Thoracic aorta (tissue), 2 donors: ENCODE data around the gene TBC1D1. TPM values are rescaled to one million over a fixed set of nuclear protein-coding genes. Genes with fewer than 3 reads are reported as not detected.

Experiments
- ATAC-seq: fragments of 150-250 bp; one replicate; pipeline ENCODE4 v1.8.0; 2017; ENCODE audit warnings: low read depth; ENCODE audit not compliant: insufficient number of reproducible peaks, low FRiP score
- DNase-seq: peaks from one replicate; pipeline ENCODE4 v3.0.0-alpha.2; 2020; ENCODE audit warnings: low spot score
- H3K27ac ChIP-seq, 2 donors: fragments of 200-600 bp; sonication (generic); 1 replicate in 1 of 2; 2 replicates in 1 of 2; pipeline ENCODE4 v1.5.1; 2016; ENCODE audit warnings: mild to moderate bottlenecking in 2 of 2, moderate library complexity in 2 of 2
- H3K27me3 ChIP-seq: fragments of 200-600 bp; sonication (generic); replicated peaks from 2 replicates; pipeline ENCODE4 v1.6.0; 2016; ENCODE audit warnings: mild to moderate bottlenecking; ENCODE audit not compliant: insufficient read depth
- H3K36me3 ChIP-seq: fragments of 200-600 bp; sonication (generic); one replicate; pipeline ENCODE4 v1.5.1; 2016
- H3K4me1 ChIP-seq, 2 donors: fragments of 200-600 bp; sonication (generic); 1 replicate in 1 of 2; 2 replicates in 1 of 2; pipeline versions ENCODE4 v1.5.1 to v1.6.0; 2016; ENCODE audit warnings: low read depth in 2 of 2, mild to moderate bottlenecking in 1 of 2; ENCODE audit not compliant: control insufficient read depth in 1 of 2
- H3K4me3 ChIP-seq: fragments of 200-600 bp; sonication (generic); 2 replicates; pipeline ENCODE4 v1.5.1; 2016; ENCODE audit warnings: mild to moderate bottlenecking
- H3K9me3 ChIP-seq: fragments of 200-600 bp; sonication (generic); 2 replicates; pipeline ENCODE4 v1.5.1; 2016
- total RNA-seq, 2 donors: library from RNA; depleted of rRNA; stranded (reverse); fragments of >200 nt; gene quantifications; one replicate each; pipeline versions ENCODE4 v1.1.0 to v1.2.3, GENCODE V29; 2016
- TF ChIP-seq, protein P1 (sequence below): fragments of 200-600 bp; sonication (generic); IDR thresholded peaks from one replicate; pipeline ENCODE4 v1.5.1; 2019; ENCODE audit warnings: antibody characterized with exemption

TBC1D1 gene
- total RNA-seq, 2 donors from 2014 or later, result 152 to 206 TPM

GRCh38 chr4:38109370-38109769, 218.5 kb downstream of the TBC1D1 start:
- Histone ChIP-seq H3K36me3 (peaks cover 17% of the 10 kb centered on the region), H3K27ac (no peak overlapping the region)
- TF ChIP-seq, protein P1, sequence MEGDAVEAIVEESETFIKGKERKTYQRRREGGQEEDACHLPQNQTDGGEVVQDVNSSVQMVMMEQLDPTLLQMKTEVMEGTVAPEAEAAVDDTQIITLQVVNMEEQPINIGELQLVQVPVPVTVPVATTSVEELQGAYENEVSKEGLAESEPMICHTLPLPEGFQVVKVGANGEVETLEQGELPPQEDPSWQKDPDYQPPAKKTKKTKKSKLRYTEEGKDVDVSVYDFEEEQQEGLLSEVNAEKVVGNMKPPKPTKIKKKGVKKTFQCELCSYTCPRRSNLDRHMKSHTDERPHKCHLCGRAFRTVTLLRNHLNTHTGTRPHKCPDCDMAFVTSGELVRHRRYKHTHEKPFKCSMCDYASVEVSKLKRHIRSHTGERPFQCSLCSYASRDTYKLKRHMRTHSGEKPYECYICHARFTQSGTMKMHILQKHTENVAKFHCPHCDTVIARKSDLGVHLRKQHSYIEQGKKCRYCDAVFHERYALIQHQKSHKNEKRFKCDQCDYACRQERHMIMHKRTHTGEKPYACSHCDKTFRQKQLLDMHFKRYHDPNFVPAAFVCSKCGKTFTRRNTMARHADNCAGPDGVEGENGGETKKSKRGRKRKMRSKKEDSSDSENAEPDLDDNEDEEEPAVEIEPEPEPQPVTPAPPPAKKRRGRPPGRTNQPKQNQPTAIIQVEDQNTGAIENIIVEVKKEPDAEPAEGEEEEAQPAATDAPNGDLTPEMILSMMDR, result no peak

DNA sequence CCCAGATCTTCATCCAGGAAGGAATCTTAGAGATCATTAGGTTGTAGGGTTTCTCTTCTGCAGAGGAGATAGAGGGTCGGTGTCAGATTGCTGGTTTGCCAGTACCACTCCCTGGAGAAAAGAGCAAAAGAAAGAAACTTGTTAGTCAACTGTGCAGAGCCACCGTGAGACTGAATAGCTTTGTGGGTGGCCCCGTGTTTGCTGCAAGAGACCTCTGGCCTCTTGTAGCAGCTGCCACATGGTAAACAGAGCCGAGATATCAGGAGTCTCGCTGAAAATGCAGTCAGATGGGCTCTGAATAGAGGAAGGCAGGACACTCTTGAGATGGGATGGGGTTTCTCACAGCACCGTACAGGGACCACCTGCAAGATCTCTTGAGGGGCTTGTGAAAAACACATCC, 219.0 kb downstream of the TBC1D1 start:
- H3K9me3 ChIP-seq, result no peaks in the 10 kb centered on the region
- no peak for DNase-seq
- H3K27me3 ChIP-seq, result no peaks in the 10 kb centered on the region
- H3K27ac ChIP-seq, result no peak overlapping the region
- H3K4me3 ChIP-seq, result no peak overlapping the region
- peaks cover 17% of the 10 kb centered on the region for H3K36me3 ChIP-seq
- H3K4me1 ChIP-seq, result peaks cover 8 to 21% of the 10 kb centered on the region in 2 donors
- no peak for ATAC-seq
- TF ChIP-seq, protein P1, result no peak

More at GRCh38 chr4:38109370-38109769, 218.5 kb downstream of the TBC1D1 start:
- no peaks in the 10 kb centered on the region for H3K9me3 ChIP-seq
- no peak overlapping the region for H3K4me3 ChIP-seq
- H3K27me3 ChIP-seq, result no peaks in the 10 kb centered on the region
- H3K4me1 ChIP-seq, result peaks cover 8 to 17% of the 10 kb centered on the region in 2 donors
- DNase-seq (no peak), ATAC-seq (no peak)

- ATAC-seq (no peak), DNase-seq (no peak)
- Histone ChIP-seq H3K36me3 (peaks cover 14% of the 10 kb centered on the region), H3K9me3 (no peaks in the 10 kb centered on the region), H3K27ac (no peak overlapping the region), H3K4me3 (no peak overlapping the region), H3K4me1 (peaks cover 7 to 20% of the 10 kb centered on the region in 2 donors), H3K27me3 (no peaks in the 10 kb centered on the region)
- TF ChIP-seq, protein P1, result no peak
These were observed 220.1 kb downstream of the TBC1D1 start for GRCh38 chr4:38111024-38111423.

DNA sequence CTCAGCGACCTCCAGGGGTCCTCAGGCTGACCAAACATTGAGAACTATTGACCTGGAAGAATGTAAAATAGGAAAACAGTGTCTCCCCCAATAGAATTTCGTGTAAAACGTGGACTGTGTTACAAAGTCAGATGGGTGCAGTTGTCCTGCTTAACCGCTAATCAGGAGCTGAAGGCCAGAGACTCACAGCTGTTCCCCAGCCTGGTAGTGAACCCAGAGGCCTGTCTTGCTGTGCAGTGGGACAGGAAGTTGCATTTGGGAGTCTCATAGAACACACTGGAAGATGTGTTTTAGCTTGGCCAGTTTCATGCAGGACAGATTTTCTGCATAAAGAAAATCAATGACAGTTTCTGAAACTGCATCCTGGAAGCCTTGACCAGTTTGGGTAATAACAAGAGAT, 220.8 kb downstream of the TBC1D1 start:
- H3K27me3 ChIP-seq, result no peaks in the 10 kb centered on the region
- TF ChIP-seq, protein P1, result no peak
- H3K4me1 ChIP-seq, result peaks cover 3 to 13% of the 10 kb centered on the region in 2 donors
- H3K9me3 ChIP-seq, result no peaks in the 10 kb centered on the region
- no peak overlapping the region for H3K4me3 ChIP-seq
- peaks cover 17% of the 10 kb centered on the region for H3K36me3 ChIP-seq
- no peak for ATAC-seq
- no peak overlapping the region for H3K27ac ChIP-seq
- no peak for DNase-seq

DNA sequence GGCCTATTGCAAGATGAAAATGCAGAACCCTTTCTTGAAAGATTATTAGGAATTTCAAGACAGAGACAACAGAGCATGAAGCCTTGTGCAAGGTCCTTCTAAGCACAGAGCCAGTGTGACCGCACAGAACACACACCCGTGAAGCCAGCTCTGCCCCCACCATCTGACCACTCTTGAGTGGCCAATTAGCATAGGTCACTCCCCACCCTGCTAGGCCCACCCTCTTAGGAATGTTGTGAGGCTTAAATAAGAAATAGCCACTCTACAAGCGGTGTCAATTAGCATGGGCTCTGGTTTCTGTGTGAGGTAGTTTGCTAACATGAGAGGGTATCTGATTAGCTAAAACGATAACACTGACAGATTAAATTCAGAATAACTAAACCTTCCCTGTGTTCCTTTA, 222.2 kb downstream of the TBC1D1 start:
- no peak for DNase-seq
- no peak overlapping the region for H3K27ac ChIP-seq
- no peaks in the 10 kb centered on the region for H3K27me3 ChIP-seq
- no peak overlapping the region for H3K4me3 ChIP-seq
- H3K4me1 ChIP-seq, result peaks cover 3 to 11% of the 10 kb centered on the region in 2 donors
- peaks cover 17% of the 10 kb centered on the region for H3K36me3 ChIP-seq
- no peaks in the 10 kb centered on the region for H3K9me3 ChIP-seq
- no peak for ATAC-seq
- TF ChIP-seq, protein P1, result no peak
